Measurements from ENCODE around the gene CHD9. TPM values are rescaled to one million over a fixed set of nuclear protein-coding genes. Genes with fewer than 3 reads are reported as not detected.

The CHD9 gene
- total RNA-seq, 1 experiment from 2014 or later = 111 TPM

GRCh38 chr16:53153130-53153529, 98.3 kb downstream of the CHD9 start:
- Histone ChIP-seq H3K79me2 (ENCODE audit: low read length) (peaks cover 91% of the 10 kb centered on the region), H2AFZ (ENCODE audit: low read length) (no peak overlapping the region)

GRCh38 chr16:53154513-53154912, 99.7 kb downstream of the CHD9 start:
- no peaks in the 10 kb centered on the region for H3K27me3 ChIP-seq (ENCODE audit: low read length)
- H3K9me3 ChIP-seq (ENCODE audit: low read length) = peaks cover 3% of the 10 kb centered on the region
- no peak overlapping the region for H3K4me2 ChIP-seq (ENCODE audit: low read depth, low read length, poor library complexity, severe bottlenecking)
- H3K36me3 ChIP-seq (ENCODE audit: insufficient read depth, low read length) = peaks cover 28% of the 10 kb centered on the region
- no peaks in the 10 kb centered on the region for H3K4me1 ChIP-seq (ENCODE audit: low read length)
- H3K4me3 ChIP-seq (ENCODE audit: low read length) = no peak overlapping the region
- no peak overlapping the region for H3K9ac ChIP-seq (ENCODE audit: low read length)
- H3K9me2 ChIP-seq (replicated peaks; ENCODE audit: insufficient read depth, low read length) = no peaks in the 10 kb centered on the region
- H2AFZ ChIP-seq (ENCODE audit: low read length) = no peak overlapping the region
- peaks cover 89% of the 10 kb centered on the region for H3K79me2 ChIP-seq (ENCODE audit: low read length)
- no peak overlapping the region for H3K27ac ChIP-seq (ENCODE audit: low read length)
- H4K20me1 ChIP-seq (ENCODE audit: insufficient read depth, low read depth, low read length) = no peaks in the 10 kb centered on the region
- no peak for DNase-seq

More at GRCh38 chr16:53153130-53153529, 98.3 kb downstream of the CHD9 start:
- no peak for DNase-seq
- H3K27me3 ChIP-seq (ENCODE audit: low read length) = no peaks in the 10 kb centered on the region
- H3K27ac ChIP-seq (ENCODE audit: low read length) = no peak overlapping the region
- H3K4me3 ChIP-seq (ENCODE audit: low read length) = no peak overlapping the region
- peaks cover 32% of the 10 kb centered on the region for H3K36me3 ChIP-seq (ENCODE audit: insufficient read depth, low read length)
- H3K9me2 ChIP-seq (replicated peaks; ENCODE audit: insufficient read depth, low read length) = no peaks in the 10 kb centered on the region
- H3K4me1 ChIP-seq (ENCODE audit: low read length) = no peaks in the 10 kb centered on the region
- no peaks in the 10 kb centered on the region for H4K20me1 ChIP-seq (ENCODE audit: insufficient read depth, low read depth, low read length)
- no peak overlapping the region for H3K4me2 ChIP-seq (ENCODE audit: low read depth, low read length, poor library complexity, severe bottlenecking)
- H3K9ac ChIP-seq (ENCODE audit: low read length) = no peak overlapping the region
- peaks cover 3% of the 10 kb centered on the region for H3K9me3 ChIP-seq (ENCODE audit: low read length)

GRCh38 chr16:53156516-53156915, 101.7 kb downstream of the CHD9 start:
- H3K79me2 ChIP-seq (ENCODE audit: low read length) = peaks cover 90% of the 10 kb centered on the region

GRCh38 chr16:53159781-53160436, 105.1 kb downstream of the CHD9 start:
- peaks cover 21% of the 10 kb centered on the region for H3K36me3 ChIP-seq (ENCODE audit: insufficient read depth, low read length)
- H3K79me2 ChIP-seq (ENCODE audit: low read length) = peaks cover 90% of the 10 kb centered on the region
- H3K27me3 ChIP-seq (ENCODE audit: low read length) = no peaks in the 10 kb centered on the region
- H3K9me2 ChIP-seq (replicated peaks; ENCODE audit: insufficient read depth, low read length) = no peaks in the 10 kb centered on the region
- no peaks in the 10 kb centered on the region for H3K9me3 ChIP-seq (ENCODE audit: low read length)
- DNase-seq = peak; percentile 84
- H3K9ac ChIP-seq (ENCODE audit: low read length) = no peak overlapping the region
- H3K4me3 ChIP-seq (ENCODE audit: low read length) = no peak overlapping the region
- no peaks in the 10 kb centered on the region for H4K20me1 ChIP-seq (ENCODE audit: insufficient read depth, low read depth, low read length)
- no peaks in the 10 kb centered on the region for H3K4me1 ChIP-seq (ENCODE audit: low read length)
- H3K4me2 ChIP-seq (ENCODE audit: low read depth, low read length, poor library complexity, severe bottlenecking) = no peak overlapping the region
- no peak overlapping the region for H2AFZ ChIP-seq (ENCODE audit: low read length)
- no peak overlapping the region for H3K27ac ChIP-seq (ENCODE audit: low read length)

More at GRCh38 chr16:53156516-53156915, 101.7 kb downstream of the CHD9 start:
- H3K4me3 ChIP-seq (ENCODE audit: low read length) = no peak overlapping the region
- no peaks in the 10 kb centered on the region for H3K9me2 ChIP-seq (replicated peaks; ENCODE audit: insufficient read depth, low read length)
- H3K9ac ChIP-seq (ENCODE audit: low read length) = no peak overlapping the region
- H3K4me1 ChIP-seq (ENCODE audit: low read length) = no peaks in the 10 kb centered on the region
- H3K4me2 ChIP-seq (ENCODE audit: low read depth, low read length, poor library complexity, severe bottlenecking) = no peak overlapping the region
- H3K27ac ChIP-seq (ENCODE audit: low read length) = no peak overlapping the region
- peaks cover 21% of the 10 kb centered on the region for H3K36me3 ChIP-seq (ENCODE audit: insufficient read depth, low read length)
- DNase-seq = no peak
- no peaks in the 10 kb centered on the region for H4K20me1 ChIP-seq (ENCODE audit: insufficient read depth, low read depth, low read length)
- no peaks in the 10 kb centered on the region for H3K9me3 ChIP-seq (ENCODE audit: low read length)
- no peaks in the 10 kb centered on the region for H3K27me3 ChIP-seq (ENCODE audit: low read length)
- no peak overlapping the region for H2AFZ ChIP-seq (ENCODE audit: low read length)

- H4K20me1 ChIP-seq (ENCODE audit: insufficient read depth, low read depth, low read length) = no peaks in the 10 kb centered on the region
- no peaks in the 10 kb centered on the region for H3K9me3 ChIP-seq (ENCODE audit: low read length)
- no peaks in the 10 kb centered on the region for H3K27me3 ChIP-seq (ENCODE audit: low read length)
- peaks cover 7% of the 10 kb centered on the region; the same call in 1 of the 2 replicates for H3K4me1 ChIP-seq (ENCODE audit: low read length)
- H3K4me2 ChIP-seq (ENCODE audit: low read depth, low read length, poor library complexity, severe bottlenecking) = no peak overlapping the region
- no peaks in the 10 kb centered on the region for H3K9me2 ChIP-seq (replicated peaks; ENCODE audit: insufficient read depth, low read length)
- H2AFZ ChIP-seq (ENCODE audit: low read length) = no peak overlapping the region
- H3K79me2 ChIP-seq (ENCODE audit: low read length) = peaks cover 95% of the 10 kb centered on the region
- no peaks in the 10 kb centered on the region for H3K36me3 ChIP-seq (ENCODE audit: insufficient read depth, low read length)
- no peak overlapping the region for H3K4me3 ChIP-seq (ENCODE audit: low read length)
- no peak overlapping the region for H3K27ac ChIP-seq (ENCODE audit: low read length)
- no peak for DNase-seq
- no peak overlapping the region for H3K9ac ChIP-seq (ENCODE audit: low read length)
These were observed 111.3 kb downstream of the CHD9 start for GRCh38 chr16:53166099-53166498.

- Histone ChIP-seq H3K27me3 (ENCODE audit: low read length) (no peaks in the 10 kb centered on the region), H3K36me3 (ENCODE audit: insufficient read depth, low read length) (no peaks in the 10 kb centered on the region), H3K9me3 (ENCODE audit: low read length) (no peaks in the 10 kb centered on the region), H3K4me3 (ENCODE audit: low read length) (no peak overlapping the region), H3K9ac (ENCODE audit: low read length) (no peak overlapping the region), H3K4me1 (ENCODE audit: low read length) (peaks cover 7% of the 10 kb centered on the region; the same call in 1 of the 2 replicates), H4K20me1 (ENCODE audit: insufficient read depth, low read depth, low read length) (no peaks in the 10 kb centered on the region), H3K27ac (ENCODE audit: low read length) (no peak overlapping the region), H3K79me2 (ENCODE audit: low read length) (peaks cover 92% of the 10 kb centered on the region), H3K4me2 (ENCODE audit: low read depth, low read length, poor library complexity, severe bottlenecking) (no peak overlapping the region), H3K9me2 (replicated peaks; ENCODE audit: insufficient read depth, low read length) (no peaks in the 10 kb centered on the region), H2AFZ (ENCODE audit: low read length) (no peak overlapping the region)
- DNase-seq = no peak
These were observed 114.0 kb downstream of the CHD9 start for GRCh38 chr16:53168744-53169143.

- Histone ChIP-seq H3K9ac (ENCODE audit: low read length) (no peak overlapping the region), H3K4me2 (ENCODE audit: low read depth, low read length, poor library complexity, severe bottlenecking) (no peak overlapping the region), H3K27ac (ENCODE audit: low read length) (no peak overlapping the region), H3K9me2 (replicated peaks; ENCODE audit: insufficient read depth, low read length) (no peaks in the 10 kb centered on the region), H3K4me3 (ENCODE audit: low read length) (no peak overlapping the region), H3K4me1 (ENCODE audit: low read length) (no peaks in the 10 kb centered on the region), H4K20me1 (ENCODE audit: insufficient read depth, low read depth, low read length) (no peaks in the 10 kb centered on the region), H3K79me2 (ENCODE audit: low read length) (peaks cover 91% of the 10 kb centered on the region), H2AFZ (ENCODE audit: low read length) (no peak overlapping the region), H3K36me3 (ENCODE audit: insufficient read depth, low read length) (peaks cover 5% of the 10 kb centered on the region; the same call in 1 of the 2 replicates), H3K27me3 (ENCODE audit: low read length) (no peaks in the 10 kb centered on the region), H3K9me3 (ENCODE audit: low read length) (no peaks in the 10 kb centered on the region)
- no peak for DNase-seq
These were observed 117.7 kb downstream of the CHD9 start for GRCh38 chr16:53172517-53172916.

GRCh38 chr16:53175118-53175517, 120.3 kb downstream of the CHD9 start:
- Histone ChIP-seq H4K20me1 (ENCODE audit: insufficient read depth, low read depth, low read length) (no peaks in the 10 kb centered on the region), H3K79me2 (ENCODE audit: low read length) (peaks cover 90% of the 10 kb centered on the region), H3K27me3 (ENCODE audit: low read length) (no peaks in the 10 kb centered on the region), H3K4me3 (ENCODE audit: low read length) (no peak overlapping the region), H3K27ac (ENCODE audit: low read length) (no peak overlapping the region), H3K4me2 (ENCODE audit: low read depth, low read length, poor library complexity, severe bottlenecking) (no peak overlapping the region), H3K4me1 (ENCODE audit: low read length) (no peaks in the 10 kb centered on the region), H3K9me3 (ENCODE audit: low read length) (no peaks in the 10 kb centered on the region), H3K9ac (ENCODE audit: low read length) (no peak overlapping the region), H3K36me3 (ENCODE audit: insufficient read depth, low read length) (peaks cover 13% of the 10 kb centered on the region; the same call in 1 of the 2 replicates), H2AFZ (ENCODE audit: low read length) (no peak overlapping the region), H3K9me2 (replicated peaks; ENCODE audit: insufficient read depth, low read length) (no peaks in the 10 kb centered on the region)
- DNase-seq = no peak

All from Karpas-422 (cell line).